Muscle layer of duodenum (tissue), 2 donors: Measurements from ENCODE around the gene UBE2S.
A peak's percentile ranks its signal among the peaks of the same experiment; 100 is the strongest.
"Not testable (repeated sequence)": the region's sequence is repeated elsewhere in the genome, so short reads cannot be mapped to it uniquely, and the experiment has no call there.

ENCODE experiments used
- H3K27ac ChIP-seq: one replicate; pipeline ENCODE4 v1.7.0; 2013; ENCODE audit warnings: mild to moderate bottlenecking, low read length
- H3K27me3 ChIP-seq: one replicate; pipeline ENCODE4 v1.7.0; 2013; ENCODE audit warnings: low read depth, mild to moderate bottlenecking, control low read depth, low read length
- H3K36me3 ChIP-seq, 2 donors: one replicate each; pipeline ENCODE4 v1.7.0; 2013; ENCODE audit warnings: low read length in 2 of 2, control low read depth in 1 of 2, mild to moderate bottlenecking in 1 of 2; ENCODE audit not compliant: insufficient read depth in 2 of 2, control insufficient read depth in 1 of 2
- H3K4me1 ChIP-seq, 2 donors: one replicate each; pipeline ENCODE4 v1.7.0; 2013; ENCODE audit warnings: low read length in 2 of 2, mild to moderate bottlenecking in 2 of 2, control low read depth in 1 of 2, moderate library complexity in 1 of 2; ENCODE audit not compliant: insufficient read depth in 2 of 2, control insufficient read depth in 1 of 2
- H3K4me3 ChIP-seq, 2 donors: one replicate each; pipeline ENCODE4 v1.7.0; 2013; ENCODE audit warnings: low read length in 2 of 2, low read depth in 1 of 2, mild to moderate bottlenecking in 1 of 2
- H3K9me3 ChIP-seq, 2 donors: one replicate each; pipeline ENCODE4 v1.7.0; 2013; ENCODE audit warnings: low read length in 2 of 2, control low read depth in 1 of 2, mild to moderate bottlenecking in 1 of 2; ENCODE audit not compliant: control insufficient read depth in 1 of 2
- donor health status: healthy.

The UBE2S gene

GRCh38 chr19:55419624-55420236 is 12.1 kb upstream of the UBE2S start:
- H3K27me3 ChIP-seq = no peaks in the 10 kb centered on the region
- no peak overlapping the region for H3K27ac ChIP-seq
- H3K4me1 ChIP-seq = no peaks in the 10 kb centered on the region
- no peaks in the 10 kb centered on the region for H3K9me3 ChIP-seq
- no peaks in the 10 kb centered on the region for H3K36me3 ChIP-seq
- H3K4me3 ChIP-seq = no peak overlapping the region

- H3K4me1 ChIP-seq = no peaks in the 10 kb centered on the region
- no peak overlapping the region for H3K4me3 ChIP-seq
- H3K36me3 ChIP-seq = no peaks in the 10 kb centered on the region
- H3K27me3 ChIP-seq = no peaks in the 10 kb centered on the region
- H3K9me3 ChIP-seq = no peaks in the 10 kb centered on the region
- no peak overlapping the region for H3K27ac ChIP-seq
These were observed 11.5 kb upstream of the UBE2S start for GRCh38 chr19:55419103-55419502.

GRCh38 chr19:55418185-55418584 is 10.6 kb upstream of the UBE2S start:
- Histone ChIP-seq H3K9me3 (no peaks in the 10 kb centered on the region), H3K4me1 (no peaks in the 10 kb centered on the region), H3K27ac (no peak overlapping the region), H3K4me3 (no peak overlapping the region), H3K36me3 (no peaks in the 10 kb centered on the region), H3K27me3 (no peaks in the 10 kb centered on the region)

- Histone ChIP-seq H3K4me3 (no peak overlapping the region), H3K27me3 (no peaks in the 10 kb centered on the region), H3K4me1 (peaks cover 14 to 15% of the 10 kb centered on the region in 2 donors), H3K27ac (no peak overlapping the region), H3K9me3 (no peaks in the 10 kb centered on the region), H3K36me3 (peaks cover 0 to 11% of the 10 kb centered on the region in 2 donors)
These were observed 2.6 kb upstream of the UBE2S start for GRCh38 chr19:55410168-55410567.

- H3K27me3 ChIP-seq, H3K27ac ChIP-seq, H3K4me3 ChIP-seq, H3K9me3 ChIP-seq: not testable (repeated sequence)
- peaks cover 3 to 16% of the 10 kb centered on the region in 2 donors for H3K36me3 ChIP-seq
- peaks cover 14 to 15% of the 10 kb centered on the region in 2 donors for H3K4me1 ChIP-seq
These were observed 1.6 kb upstream of the UBE2S start for GRCh38 chr19:55409179-55409578.

- peaks cover 14 to 15% of the 10 kb centered on the region in 2 donors for H3K4me1 ChIP-seq
- H3K27ac ChIP-seq = peak overlapping the region; percentile 90
- no peaks in the 10 kb centered on the region for H3K27me3 ChIP-seq
- H3K36me3 ChIP-seq = peaks cover 4 to 20% of the 10 kb centered on the region in 2 donors
- H3K4me3 ChIP-seq = peak overlapping the region; percentile 71 to 75
- no peaks in the 10 kb centered on the region for H3K9me3 ChIP-seq
These were observed 915 bp upstream of the UBE2S start for GRCh38 chr19:55408533-55408872.

GRCh38 chr19:55407800-55408532 is 378 bp upstream of the UBE2S start:
- Histone ChIP-seq H3K27me3 (no peaks in the 10 kb centered on the region), H3K4me1 (peaks cover 14 to 15% of the 10 kb centered on the region in 2 donors), H3K4me3 (peak overlapping the region; percentile 71 to 75), H3K36me3 (peaks cover 9 to 20% of the 10 kb centered on the region in 2 donors), H3K27ac (peak overlapping the region; percentile 90), H3K9me3 (no peaks in the 10 kb centered on the region)

GRCh38 chr19:55406826-55407549 is 600 bp downstream of the UBE2S start:
- H3K27me3 ChIP-seq = no peaks in the 10 kb centered on the region
- peaks cover 14 to 15% of the 10 kb centered on the region in 2 donors for H3K4me1 ChIP-seq
- H3K27ac ChIP-seq = peak overlapping the region; percentile 63
- H3K9me3 ChIP-seq = no peaks in the 10 kb centered on the region
- H3K36me3 ChIP-seq = peaks cover 19 to 29% of the 10 kb centered on the region in 2 donors
- H3K4me3 ChIP-seq = peak overlapping the region; percentile 63 to 75

GRCh38 chr19:55406091-55406825 is 1.3 kb downstream of the UBE2S start:
- peaks cover 14 to 15% of the 10 kb centered on the region in 2 donors for H3K4me1 ChIP-seq
- H3K9me3 ChIP-seq = no peaks in the 10 kb centered on the region
- no peaks in the 10 kb centered on the region for H3K27me3 ChIP-seq
- H3K36me3 ChIP-seq = peaks cover 25 to 32% of the 10 kb centered on the region in 2 donors
- no peak overlapping the region for H3K27ac ChIP-seq
- peak overlapping the region; percentile 63 to 75 for H3K4me3 ChIP-seq

GRCh38 chr19:55405638-55406037 is 1.9 kb downstream of the UBE2S start:
- Histone ChIP-seq H3K27me3 (no peaks in the 10 kb centered on the region), H3K9me3 (no peaks in the 10 kb centered on the region), H3K4me1 (peaks cover 14 to 15% of the 10 kb centered on the region in 2 donors), H3K36me3 (peaks cover 30 to 37% of the 10 kb centered on the region in 2 donors), H3K27ac (no peak overlapping the region), H3K4me3 (no peak overlapping the region)

GRCh38 chr19:55402509-55402908 is 5.1 kb downstream of the UBE2S start:
- Histone ChIP-seq H3K36me3 (peaks cover 35 to 41% of the 10 kb centered on the region in 2 donors), H3K9me3 (no peaks in the 10 kb centered on the region), H3K27me3 (no peaks in the 10 kb centered on the region), H3K4me3 (no peak overlapping the region), H3K4me1 (peaks cover 11 to 15% of the 10 kb centered on the region in 2 donors), H3K27ac (no peak overlapping the region)
